H7 (cell line): ENCODE measurements around the gene CFAP157. TPM values are rescaled to one million over a fixed set of nuclear protein-coding genes. Genes with fewer than 3 reads are reported as not detected.

Experiments used
- DNase-seq: peaks from one replicate; pipeline ENCODE4 v3.0.0; 2012
- H3K27me3 ChIP-seq: 2 replicates; pipeline ENCODE4 v1.6.0; 2011; ENCODE audit warnings: mild to moderate bottlenecking, low read length; ENCODE audit not compliant: control insufficient read depth, insufficient read depth
- H3K36me3 ChIP-seq: replicated peaks from 2 replicates; pipeline ENCODE4 v1.5.1; 2011; ENCODE audit warnings: low read length; ENCODE audit not compliant: control insufficient read depth, insufficient read depth
- H3K4me3 ChIP-seq: 2 replicates; pipeline ENCODE4 v1.5.1; 2011; ENCODE audit warnings: low read depth, mild to moderate bottlenecking, control low read depth, low read length, moderate library complexity; ENCODE audit not compliant: insufficient read depth
- total RNA-seq: library from RNA; depleted of rRNA; stranded (reverse); fragments of >200 nt; shearing (Covaris generic); gene quantifications from 2 replicates; pipeline ENCODE4 v1.2.3, GENCODE V29; 2014; rRNA removed

CFAP157 gene
- total RNA-seq, 1 experiment from 2014 or later = not detected

GRCh38 chr9:127763918-127764384, 57.2 kb downstream of the CFAP157 start:
- Histone ChIP-seq H3K36me3 (no peaks in the 10 kb centered on the region), H3K27me3 (no peaks in the 10 kb centered on the region), H3K4me3 (no peak overlapping the region)
- peak; percentile 82 for DNase-seq

- Histone ChIP-seq H3K27me3 (peaks cover under 1% of the 10 kb centered on the region; the same call in 1 of the 2 replicates), H3K36me3 (no peaks in the 10 kb centered on the region), H3K4me3 (no peak overlapping the region)
- DNase-seq = no peak
Observed at GRCh38 chr9:127765418-127765817, 58.6 kb downstream of the CFAP157 start.

Other genes starting within 250 kb of the CFAP157 start
- gene STXBP1, start 94.7 kb upstream of the CFAP157 start, total RNA-seq = 5.9 and 12.0 TPM in 2 replicates
- 14.3 and 21.2 TPM in 2 replicates for gene PTRH1, start 8.7 kb downstream of the CFAP157 start, total RNA-seq
- gene TTC16, start 9.1 kb downstream of the CFAP157 start, total RNA-seq = 0.11 TPM in 1 of 2 replicates, not detected in the other
- 13.7 and 19.3 TPM in 2 replicates for gene TOR2A, start 28.3 kb downstream of the CFAP157 start, total RNA-seq
- gene SH2D3C, start 71.7 kb downstream of the CFAP157 start, total RNA-seq = 0.26 and 0.42 TPM in 2 replicates
- 51.5 and 56.6 TPM in 2 replicates for gene CDK9, start 79.0 kb downstream of the CFAP157 start, total RNA-seq
- gene FPGS, start 95.9 kb downstream of the CFAP157 start, total RNA-seq = 84.9 and 92.2 TPM in 2 replicates
- 1.4 and 1.8 TPM in 2 replicates for gene ENG, start 147.7 kb downstream of the CFAP157 start, total RNA-seq
- gene AK1, start 170.7 kb downstream of the CFAP157 start, total RNA-seq = 18.5 and 20.4 TPM in 2 replicates
- 30.6 and 37.4 TPM in 2 replicates for gene ST6GALNAC6, start 192.6 kb downstream of the CFAP157 start, total RNA-seq
- 18.5 and 24.6 TPM in 2 replicates for gene ST6GALNAC4, start 210.1 kb downstream of the CFAP157 start, total RNA-seq
- 0.94 and 3.4 TPM in 2 replicates for gene PIP5KL1, start 223.8 kb downstream of the CFAP157 start, total RNA-seq
- gene DPM2, start 230.9 kb downstream of the CFAP157 start, total RNA-seq = 38.3 and 45.6 TPM in 2 replicates